Measurements from ENCODE around the gene SP100.
"Not testable (repeated sequence)": the region's sequence is repeated elsewhere in the genome, so short reads cannot be mapped to it uniquely, and the experiment has no call there.

The SP100 gene

DNA sequence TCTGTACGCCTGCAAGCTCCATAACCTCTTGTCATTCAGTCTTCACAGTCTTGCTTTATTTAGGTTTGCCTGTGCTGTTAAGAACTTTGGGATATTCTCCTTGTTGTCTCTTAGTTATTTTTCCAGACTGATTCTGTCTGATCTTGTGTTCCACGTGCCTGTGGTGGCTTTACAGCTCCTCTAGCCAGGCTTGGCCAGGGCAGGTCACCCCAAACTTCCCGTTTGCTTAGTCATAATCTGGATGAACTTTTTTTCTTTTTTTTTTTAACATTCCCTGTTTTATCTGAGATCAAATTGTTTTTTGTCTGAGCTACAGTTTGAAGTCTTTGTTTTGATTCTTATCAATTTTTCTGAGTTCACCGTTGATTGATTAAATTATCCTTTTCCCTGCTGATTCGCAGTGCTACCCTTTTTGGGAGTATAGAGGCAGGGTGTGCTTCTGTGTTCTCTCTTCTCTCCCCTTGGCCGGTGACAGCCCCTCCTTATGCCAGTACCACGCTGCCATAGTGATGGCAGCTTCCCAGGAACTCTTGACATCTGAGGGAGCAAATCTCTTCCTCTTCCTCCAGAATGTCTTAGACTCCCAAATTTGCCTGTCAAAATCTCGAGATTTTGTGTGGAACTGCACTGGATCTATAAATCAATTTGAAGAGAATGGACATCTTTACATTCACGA is 2.5 kb downstream of the SP100 start:
- in situ Hi-C loops (cut with MboI; ENCODE audit: low sequenced_read_pairs): no loop called here

DNA sequence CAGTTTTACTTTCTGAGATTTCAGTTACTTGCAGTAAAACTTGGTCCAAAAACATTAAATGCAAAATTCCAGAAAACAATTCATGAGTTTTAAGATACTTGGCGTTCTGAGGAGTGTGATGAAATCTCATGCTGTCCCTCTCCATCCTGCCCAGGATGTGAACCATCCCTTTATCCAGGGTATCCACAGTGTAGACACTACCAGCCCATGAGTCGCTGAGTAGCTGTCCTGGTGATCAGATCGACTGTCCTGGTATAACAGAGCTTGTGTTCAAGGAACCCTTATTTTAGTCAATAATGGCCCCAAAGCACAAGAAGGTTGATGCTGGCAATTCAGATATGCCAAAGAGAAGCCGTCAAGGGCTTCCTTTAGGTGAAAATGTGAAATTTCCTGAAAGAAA is 3.2 kb downstream of the SP100 start:
- in situ Hi-C loops (cut with MboI; ENCODE audit: low sequenced_read_pairs): no loop called here

DNA sequence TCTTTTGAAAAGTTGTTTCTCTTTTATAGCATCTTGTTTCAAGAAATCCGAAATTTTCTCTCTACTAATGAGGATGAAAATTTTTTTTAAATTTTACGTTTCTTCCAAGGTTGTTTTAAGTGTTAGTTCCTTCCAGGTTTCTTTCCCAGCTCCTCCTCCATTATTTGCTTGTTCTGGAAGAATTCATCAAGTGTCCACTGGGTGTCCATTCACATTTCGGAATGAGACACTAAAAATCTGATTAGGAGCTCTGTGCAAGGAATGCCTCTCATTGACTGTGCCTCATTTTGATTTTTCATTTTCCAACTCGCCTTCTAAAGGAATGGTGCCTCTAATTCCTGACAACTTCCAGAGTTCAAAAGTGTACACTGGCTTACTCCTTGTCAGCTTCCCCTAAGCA is 6.1 kb downstream of the SP100 start:
- in situ Hi-C loops (cut with MboI; ENCODE audit: low sequenced_read_pairs): no loop called here

DNA sequence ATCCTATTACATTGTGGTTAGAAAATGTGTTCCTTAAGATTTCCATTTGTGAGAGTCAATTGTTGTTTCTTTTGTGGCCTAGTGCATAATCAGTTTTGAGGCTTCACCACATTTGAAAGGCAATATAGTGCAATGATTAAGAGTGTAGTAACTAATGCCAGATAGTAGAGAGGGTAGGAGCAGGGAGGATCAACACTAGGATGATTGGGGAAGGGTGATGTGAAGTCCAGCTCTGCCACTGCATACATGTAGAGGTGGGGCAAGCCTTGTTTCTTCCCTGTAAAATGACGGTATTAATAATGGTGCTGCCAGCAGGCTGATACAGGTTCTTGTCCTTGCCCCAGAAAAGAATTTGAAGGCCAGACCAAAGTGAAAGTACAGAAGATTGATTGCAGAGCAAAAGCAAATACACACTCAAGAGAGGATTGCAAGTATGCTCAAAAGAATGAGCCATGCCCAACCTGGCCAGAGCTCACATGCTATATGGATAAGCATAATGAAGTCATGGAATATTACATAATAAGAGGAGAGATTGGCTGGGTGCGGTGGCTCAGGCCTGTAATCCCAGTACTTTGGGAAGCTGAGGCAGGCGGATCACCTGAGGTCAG is 8.0 kb downstream of the SP100 start:
- in situ Hi-C loops (cut with MboI; ENCODE audit: low sequenced_read_pairs): no loop called here

DNA sequence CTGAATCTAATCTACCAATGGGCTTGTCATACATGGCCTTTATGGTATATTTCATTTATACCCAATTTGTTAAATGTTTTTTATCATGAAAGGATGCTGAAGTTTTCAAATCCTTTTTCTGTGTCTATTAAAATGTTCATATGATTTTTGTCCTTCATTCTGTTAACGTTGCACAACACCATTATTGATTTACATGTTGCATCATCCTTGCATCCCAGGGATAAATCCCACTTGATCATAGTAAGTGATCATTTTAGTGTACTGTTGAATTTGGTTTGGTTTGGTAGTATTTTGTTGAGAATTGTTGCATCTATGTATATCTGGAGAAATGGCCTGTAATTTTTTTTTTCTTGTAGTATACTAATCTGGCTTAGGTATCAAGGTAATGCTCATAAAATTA is 9.4 kb downstream of the SP100 start:
- in situ Hi-C loops (cut with MboI; ENCODE audit: low sequenced_read_pairs): no loop called here

DNA sequence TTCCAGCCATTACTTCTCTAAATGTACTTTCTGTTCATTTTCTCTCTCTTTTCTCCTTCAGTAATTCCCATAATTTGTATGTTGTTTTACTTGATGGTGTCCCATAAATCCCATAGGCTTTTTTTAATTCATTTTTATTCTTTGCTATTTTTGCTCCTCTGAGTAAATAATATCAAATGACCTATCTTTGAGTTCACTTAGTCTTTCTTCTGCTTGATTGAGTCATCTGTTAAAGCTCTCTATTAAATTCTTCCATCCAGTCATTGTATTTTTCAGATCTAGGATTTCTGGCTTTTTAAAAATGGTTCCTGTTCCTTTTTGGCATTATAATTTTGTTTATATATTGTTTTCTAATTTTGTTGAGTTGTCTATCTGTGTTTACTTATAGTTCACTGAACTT is 13.5 kb downstream of the SP100 start:
- in situ Hi-C loops (cut with MboI; ENCODE audit: low sequenced_read_pairs): no loop called here

DNA sequence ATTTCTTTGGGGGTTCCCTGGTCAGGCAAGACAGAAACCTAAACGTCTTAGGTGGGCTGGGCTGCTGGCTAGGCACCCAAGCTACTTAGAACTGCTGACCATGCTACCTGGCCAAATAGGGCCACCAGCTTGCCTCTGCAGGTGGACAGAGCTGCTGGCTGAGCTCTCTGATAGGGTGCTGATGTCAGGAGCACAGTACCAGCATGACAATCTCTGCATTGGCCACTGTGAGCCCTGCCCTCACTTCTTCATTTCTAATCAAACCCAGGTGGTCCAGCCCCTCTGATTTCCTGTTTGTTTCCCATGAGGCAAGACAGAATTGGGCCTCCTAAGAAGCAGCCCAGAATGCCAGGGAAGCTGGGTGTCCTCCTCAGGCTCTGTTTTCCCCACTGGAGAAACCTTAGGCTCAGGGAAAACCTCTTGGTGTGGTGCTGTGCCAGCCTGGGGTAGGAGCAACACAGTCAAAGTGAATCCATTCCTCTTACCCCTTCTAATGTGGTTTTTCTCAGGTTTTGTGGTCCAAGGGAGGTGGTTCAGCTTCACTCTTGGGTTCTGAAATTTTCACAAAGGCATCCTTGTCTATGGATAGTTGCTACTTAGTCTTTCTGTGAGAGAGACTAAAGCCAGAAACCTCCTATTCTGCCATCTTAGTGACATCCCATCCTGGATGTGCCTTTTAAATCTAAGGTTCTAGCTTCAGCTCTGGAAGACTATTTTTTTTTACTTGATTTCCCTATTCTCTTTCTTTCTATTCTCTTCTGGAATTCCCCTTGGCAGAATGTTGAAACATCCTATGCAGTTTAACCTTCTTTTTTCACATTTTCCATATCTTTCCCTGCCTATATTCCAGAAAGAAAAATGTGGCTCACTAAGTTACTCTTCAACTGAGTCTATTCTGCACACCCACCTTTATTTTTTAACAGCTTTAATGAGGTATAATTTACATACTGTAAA is 15.2 kb downstream of the SP100 start:
- in situ Hi-C loops (cut with MboI; ENCODE audit: low sequenced_read_pairs): no loop called here

DNA sequence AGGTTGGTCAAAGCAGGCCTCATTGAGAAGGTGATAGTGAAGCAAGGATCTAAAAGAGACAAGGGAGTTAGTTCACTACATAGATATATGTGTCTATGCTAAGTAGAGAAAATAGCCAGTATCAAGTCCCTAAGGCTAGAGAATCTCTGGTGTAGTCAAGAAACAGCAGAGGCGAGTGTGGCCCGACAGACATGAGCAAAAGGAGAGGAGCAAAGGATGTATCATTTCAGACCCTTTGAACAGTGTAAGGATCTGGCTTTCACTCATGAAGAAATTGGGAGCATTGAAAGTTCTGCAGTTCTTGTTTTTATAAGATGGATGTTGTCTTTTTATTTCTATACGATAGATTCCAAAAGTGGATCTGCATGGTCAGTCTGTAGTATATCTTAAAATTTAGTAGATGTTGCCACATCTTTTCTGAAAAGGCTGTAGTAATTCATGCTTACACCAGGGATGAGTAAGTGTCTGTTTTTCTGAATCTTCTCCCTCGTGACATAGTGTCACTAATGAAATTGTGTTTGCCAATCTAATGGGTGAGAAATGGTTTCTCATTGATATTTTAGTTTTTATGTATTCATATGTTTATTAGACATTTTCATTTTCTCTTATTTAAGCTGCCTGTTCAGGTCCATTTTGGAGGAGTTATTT is 18.8 kb downstream of the SP100 start:
- in situ Hi-C loops (cut with MboI; ENCODE audit: low sequenced_read_pairs): no loop called here

DNA sequence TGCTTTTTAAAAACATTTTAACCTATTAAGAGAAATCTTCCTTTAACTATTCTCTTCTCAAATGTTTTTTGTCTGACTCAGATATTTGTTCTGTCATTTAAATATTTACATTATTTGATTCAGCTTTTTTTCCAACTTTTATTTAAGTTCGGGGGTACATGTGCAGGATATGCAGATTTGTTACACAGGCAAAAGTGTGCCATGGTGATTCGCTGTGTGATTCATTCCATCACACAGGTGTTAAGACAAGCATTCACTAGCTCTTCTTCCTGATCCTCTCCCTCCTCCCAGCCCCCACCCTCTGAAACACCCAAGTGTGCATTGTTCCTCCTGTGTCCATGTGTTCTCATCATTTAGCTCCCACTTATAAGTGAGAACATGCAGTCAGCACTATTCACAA is 19.4 kb downstream of the SP100 start:
- in situ Hi-C loops (cut with MboI; ENCODE audit: low sequenced_read_pairs): no loop called here

DNA sequence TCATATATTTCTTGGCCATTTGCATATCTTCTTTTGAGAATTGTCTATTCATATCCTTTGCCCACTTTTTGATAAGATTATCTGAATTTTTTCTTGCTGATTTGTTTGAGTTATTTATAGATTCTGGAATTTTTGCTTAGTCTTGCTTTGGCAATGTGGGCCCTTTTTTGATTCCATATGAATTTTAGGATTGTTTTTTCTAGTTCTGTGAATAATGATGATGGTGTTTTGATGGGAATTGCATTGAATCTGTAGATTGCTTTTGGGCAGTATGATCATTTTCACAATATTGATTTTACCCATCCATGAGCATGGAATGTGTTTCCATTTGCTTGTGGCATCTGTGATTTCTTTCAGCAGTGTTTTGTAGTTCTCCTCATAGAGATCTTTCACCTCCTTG is 23.1 kb downstream of the SP100 start:
- in situ Hi-C loops (cut with MboI; ENCODE audit: low sequenced_read_pairs): not testable (repeated sequence)

DNA sequence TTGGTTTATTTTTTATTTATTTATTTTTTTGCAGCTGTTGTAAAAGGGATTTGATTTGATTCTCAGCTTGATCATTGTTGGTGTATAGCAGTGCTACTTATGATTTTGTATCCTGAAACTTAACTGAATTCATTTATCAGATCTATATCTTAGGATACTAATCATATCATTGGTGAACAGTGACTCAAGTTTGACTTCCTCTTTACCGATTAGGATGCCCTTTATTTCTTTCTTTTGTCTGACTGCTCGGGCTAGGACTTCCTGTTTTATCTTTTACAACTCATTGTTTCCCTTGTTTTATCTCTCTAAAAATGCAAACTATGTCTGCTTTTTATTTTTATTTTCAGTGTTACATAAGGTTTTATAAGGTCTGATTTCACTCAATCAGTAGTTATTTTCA is 23.6 kb downstream of the SP100 start:
- in situ Hi-C loops (cut with MboI; ENCODE audit: low sequenced_read_pairs): no loop called here

DNA sequence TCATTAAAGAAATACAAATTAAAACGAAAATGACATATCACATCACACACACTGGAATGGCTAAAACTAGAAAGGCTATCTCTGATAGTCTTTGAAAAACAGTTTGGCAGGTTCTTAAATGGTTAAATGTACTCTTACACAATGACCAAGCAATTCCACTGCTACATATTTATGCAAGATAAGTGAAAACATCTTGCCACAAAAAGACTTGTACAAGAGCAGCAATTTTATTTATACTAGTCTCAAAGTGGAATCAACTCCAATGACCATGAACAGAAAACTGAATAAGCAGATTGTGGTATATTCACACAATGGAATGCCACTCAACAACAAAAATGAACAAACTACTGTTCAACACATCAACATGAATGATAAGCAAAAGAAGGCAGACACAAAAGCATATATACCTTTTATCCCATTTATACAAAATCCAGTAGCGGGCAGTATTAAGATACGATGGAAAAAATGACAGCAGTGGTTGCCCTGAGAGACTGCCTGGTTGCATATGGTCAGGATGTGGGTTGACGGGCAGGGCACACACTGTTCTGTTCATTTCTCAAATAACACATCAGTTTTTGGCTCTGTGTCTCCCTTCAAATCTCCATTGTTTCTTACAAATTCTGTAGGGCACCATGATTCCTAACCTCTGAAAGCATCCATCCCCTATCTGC is 25.4 kb downstream of the SP100 start:
- in situ Hi-C loops (cut with MboI; ENCODE audit: low sequenced_read_pairs): no loop called here

DNA sequence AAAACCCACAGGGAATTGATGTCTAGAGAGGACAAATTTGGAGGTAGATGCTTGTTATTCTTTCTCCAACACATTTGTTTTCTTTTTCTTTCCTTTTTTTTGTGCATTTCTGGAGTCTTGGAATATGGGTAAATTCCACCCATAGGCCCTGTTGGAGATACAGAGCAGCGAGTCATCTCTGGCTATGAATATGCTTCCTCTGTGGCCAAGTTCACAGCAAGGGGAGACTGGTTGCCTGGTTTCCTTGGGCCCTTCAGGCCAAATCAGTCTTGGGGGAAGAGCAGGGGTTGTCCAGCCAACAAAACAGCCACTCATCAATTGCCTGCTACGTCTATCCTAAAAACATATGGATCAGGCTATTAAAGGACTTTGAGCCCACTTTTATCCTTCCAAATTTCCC is 27.5 kb downstream of the SP100 start:
- in situ Hi-C loops (cut with MboI; ENCODE audit: low sequenced_read_pairs): no loop called here

DNA sequence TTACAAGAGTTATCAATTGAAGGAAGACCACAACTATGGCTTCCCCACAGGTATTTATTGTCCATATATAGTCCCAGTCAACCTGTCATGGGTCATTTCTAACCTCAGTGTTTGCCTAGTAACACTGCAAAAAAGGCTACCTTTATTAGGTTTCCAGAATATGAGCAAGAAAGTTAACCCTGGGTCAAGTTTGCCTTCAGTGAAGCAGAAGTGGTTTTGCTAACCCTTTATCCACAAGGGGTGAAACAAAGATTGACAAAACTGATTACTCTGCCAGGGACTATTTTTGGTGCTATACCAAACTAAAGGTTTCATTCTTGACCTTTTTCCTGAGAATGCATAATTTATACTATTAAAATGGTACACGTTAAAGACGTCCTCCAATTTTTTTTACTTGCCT is 28.8 kb downstream of the SP100 start:
- in situ Hi-C loops (cut with MboI; ENCODE audit: low sequenced_read_pairs): no loop called here

DNA sequence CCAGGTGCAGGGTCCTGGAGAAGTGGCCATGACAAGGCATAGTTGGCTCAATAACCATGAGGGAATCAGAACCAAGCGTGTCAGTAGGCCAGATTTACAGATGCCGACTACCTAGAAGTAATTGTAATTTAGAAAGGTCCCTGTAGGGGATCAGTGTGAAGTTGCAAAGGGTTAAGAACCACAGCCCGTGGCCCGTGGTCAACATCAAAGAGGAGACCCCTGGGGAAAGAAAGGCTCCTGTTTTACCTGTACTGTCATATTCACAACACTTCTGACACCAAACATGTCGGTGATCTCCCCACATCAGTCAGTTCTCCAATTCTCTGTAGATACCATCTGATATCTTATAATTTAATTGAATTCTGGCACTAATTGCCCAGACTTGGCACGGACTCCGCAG is 31.0 kb downstream of the SP100 start:
- in situ Hi-C loops (cut with MboI; ENCODE audit: low sequenced_read_pairs): no loop called here

DNA sequence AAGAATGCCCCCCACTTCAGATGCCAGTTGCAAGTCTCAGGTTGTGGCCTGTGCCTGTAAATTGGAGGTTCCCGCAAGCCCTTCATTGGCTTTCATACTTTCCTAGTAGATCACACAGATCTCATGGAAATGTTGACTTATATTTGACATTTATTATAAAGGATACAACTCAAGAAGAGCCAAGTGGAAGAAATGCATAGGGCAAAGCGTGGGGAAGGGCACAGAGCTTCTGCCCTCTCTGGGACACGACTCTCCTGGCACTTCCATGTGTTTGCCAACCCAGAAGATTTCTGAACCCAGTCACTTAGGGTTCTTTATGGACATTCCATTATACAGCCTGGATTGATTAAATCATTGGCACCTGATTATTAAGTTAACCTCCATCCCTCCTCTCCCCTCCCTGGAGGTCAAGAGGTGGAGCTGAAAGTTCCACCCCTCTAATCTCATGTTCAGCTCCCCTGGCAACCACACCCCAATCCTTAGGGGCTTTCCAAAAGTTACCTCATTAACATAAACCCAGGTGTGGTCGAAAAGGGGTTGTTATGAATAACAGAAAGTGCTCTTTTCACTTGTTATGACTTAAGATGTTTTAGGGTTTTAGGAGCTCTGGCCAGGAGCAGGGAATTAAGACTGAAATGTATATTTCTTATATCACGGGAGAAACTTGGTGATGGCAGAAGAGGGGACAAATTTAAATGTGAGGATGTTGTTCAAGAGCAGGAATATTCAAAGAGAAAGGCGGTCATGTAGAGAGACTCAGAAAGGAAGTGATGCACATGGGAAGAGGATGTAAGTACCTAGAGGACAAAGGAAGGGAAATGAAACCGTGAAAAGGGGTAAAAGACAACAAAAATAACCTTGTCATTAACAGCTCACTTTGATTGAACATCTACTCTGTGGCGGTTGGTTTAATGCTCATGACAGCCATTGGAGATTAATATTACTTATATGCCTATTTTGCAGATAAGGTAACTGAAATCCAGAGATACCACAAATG is 31.8 kb downstream of the SP100 start:
- in situ Hi-C loops (cut with MboI; ENCODE audit: low sequenced_read_pairs): no loop called here

DNA sequence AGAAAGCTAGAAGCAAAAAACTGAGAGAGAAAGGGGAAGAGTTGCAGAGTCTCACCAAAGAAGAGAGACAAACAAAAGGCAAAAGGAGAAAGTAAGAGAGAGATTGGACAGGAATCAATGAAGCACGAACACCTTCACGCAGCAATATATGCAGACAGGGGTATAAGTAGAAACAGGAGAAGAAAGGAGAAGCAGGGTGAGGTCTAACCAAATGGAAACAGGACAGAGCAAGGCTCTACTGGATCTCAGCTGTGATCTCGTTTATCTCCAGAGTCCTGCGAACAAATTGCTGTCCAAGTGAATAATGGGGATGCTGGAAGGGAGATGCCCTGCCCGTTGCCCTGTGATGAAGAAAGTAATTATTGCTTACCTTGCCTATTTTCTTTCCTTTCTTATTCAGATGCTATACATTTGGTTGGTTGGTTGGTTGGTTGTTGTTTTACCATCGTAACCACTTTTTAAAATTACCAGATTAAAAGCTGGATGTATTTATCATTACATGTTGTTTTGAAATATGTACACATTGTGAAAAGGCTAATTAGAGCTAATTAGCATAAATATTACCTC is 34.0 kb downstream of the SP100 start:
- in situ Hi-C loops (cut with MboI; ENCODE audit: low sequenced_read_pairs): no loop called here

DNA sequence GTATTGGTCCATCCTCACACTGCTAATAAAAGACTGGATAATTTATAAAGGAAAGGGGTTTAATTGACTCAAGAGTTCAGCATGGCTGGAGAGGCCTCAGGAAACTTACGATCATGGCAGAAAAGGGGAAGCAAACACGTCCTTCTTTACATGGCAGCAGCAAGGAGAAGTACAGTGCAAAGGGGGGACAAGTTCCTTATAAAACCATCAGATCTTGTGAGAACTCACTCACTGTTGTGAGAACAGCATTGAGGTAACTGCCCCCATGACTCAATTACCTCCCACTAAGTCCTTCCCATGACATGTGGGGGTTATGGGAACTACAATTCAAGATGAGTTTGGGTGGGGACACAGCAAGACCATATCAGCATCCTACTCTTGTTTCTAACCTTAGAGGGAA is 37.0 kb downstream of the SP100 start:
- in situ Hi-C loops (cut with MboI; ENCODE audit: low sequenced_read_pairs): no loop called here

DNA sequence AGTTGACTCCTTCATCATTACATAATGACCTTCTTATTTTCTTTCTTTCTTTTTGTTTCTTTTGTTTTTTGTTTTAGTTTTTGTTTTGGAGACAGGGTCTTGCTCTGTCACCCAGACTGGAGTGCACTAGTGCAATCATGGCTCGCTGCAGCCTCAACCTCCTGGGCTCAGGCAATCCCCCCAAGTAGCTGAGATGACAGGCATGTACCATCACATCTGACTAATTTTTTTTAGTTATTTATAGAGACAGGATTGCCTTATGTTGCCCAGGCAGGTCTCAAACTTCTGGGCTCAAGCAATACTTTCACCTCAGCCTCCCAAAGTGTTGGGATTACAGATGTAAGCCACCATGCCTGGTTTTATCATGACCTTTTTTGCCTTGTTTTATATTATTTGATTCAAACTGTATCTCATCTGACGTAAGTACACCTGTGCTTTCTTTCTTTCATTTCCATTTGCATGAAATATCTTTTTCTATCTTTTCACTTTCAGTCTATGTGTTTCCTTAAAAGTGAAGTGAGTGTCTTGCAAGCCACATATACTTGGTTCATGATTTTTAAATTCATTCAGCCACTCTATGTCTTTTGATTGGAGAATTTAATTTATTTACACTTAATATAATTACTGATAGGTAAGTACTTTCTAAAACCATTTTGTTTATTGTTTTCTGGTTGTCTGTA is 39.1 kb downstream of the SP100 start:
- in situ Hi-C loops (cut with MboI; ENCODE audit: low sequenced_read_pairs): no loop called here

Data from HL-60/S4 (cell line).